Neural cell (in vitro differentiated cells): ENCODE results near the gene DNPEP. TPM values are rescaled to one million over a fixed set of nuclear protein-coding genes. Genes with fewer than 3 reads are reported as not detected.

ENCODE experiments used
- H2AFZ ChIP-seq: fragments of 200-600, 300-800 bp; sonication (generic), shearing (Covaris generic); 2 replicates; pipeline ENCODE4 v1.6.0; 2014; ENCODE audit warnings: low read depth, mild to moderate bottlenecking, antibody characterized with exemption, low read length, moderate library complexity
- H3F3A ChIP-seq: fragments of 200-600 bp; shearing (Covaris generic); 2 replicates; pipeline ENCODE4 v1.6.1; 2016; ENCODE audit warnings: mild to moderate bottlenecking, moderate library complexity, mixed read lengths, antibody characterized with exemption, low read length; ENCODE audit not compliant: insufficient read depth, poor library complexity, severe bottlenecking
- H3K27ac ChIP-seq: fragments of 200-600, 300-800 bp; sonication (generic), shearing (Covaris generic); 2 replicates; pipeline ENCODE4 v1.5.1; 2014; ENCODE audit warnings: mild to moderate bottlenecking, low read length, moderate library complexity
- H3K27me3 ChIP-seq: fragments of 300-800, 200-600 bp; sonication (generic), shearing (Covaris generic); 2 replicates; pipeline ENCODE4 v1.6.0; 2014; ENCODE audit warnings: mild to moderate bottlenecking, low read depth, low read length, moderate library complexity; ENCODE audit not compliant: insufficient read depth
- H3K36me3 ChIP-seq: fragments of 300-800, 200-600 bp; sonication (generic), shearing (Covaris generic); 2 replicates; pipeline ENCODE4 v1.5.1; 2014; ENCODE audit warnings: mild to moderate bottlenecking, antibody characterized with exemption, low read length, moderate library complexity; ENCODE audit not compliant: insufficient read depth
- H3K4me2 ChIP-seq: fragments of 300-800, 200-600 bp; sonication (generic), shearing (Covaris generic); 2 replicates; pipeline ENCODE4 v1.6.0; 2014; ENCODE audit warnings: mild to moderate bottlenecking, low read length
- H3K4me3 ChIP-seq: fragments of 300-800, 200-600 bp; sonication (generic), shearing (Covaris generic); 2 replicates; pipeline ENCODE4 v1.5.1; 2014; ENCODE audit warnings: mild to moderate bottlenecking, low read length, moderate library complexity
- H3K79me2 ChIP-seq: fragments of 200-600 bp; shearing (Covaris generic); replicated peaks from 2 replicates; pipeline ENCODE4 v1.6.0; 2014; ENCODE audit warnings: mild to moderate bottlenecking, low read length, moderate library complexity; ENCODE audit not compliant: insufficient read depth
- H3K9ac ChIP-seq: fragments of 300-800, 200-600 bp; sonication (generic), shearing (Covaris generic); 2 replicates; pipeline ENCODE4 v1.6.1; 2016; ENCODE audit warnings: mild to moderate bottlenecking, low read length, mixed read lengths
- H3K9me2 ChIP-seq: fragments of 200-600 bp; shearing (Covaris generic); 2 replicates; pipeline ENCODE4 v1.6.1; 2016; ENCODE audit warnings: mild to moderate bottlenecking, low read length, mixed read lengths; ENCODE audit not compliant: insufficient read depth
- H3K9me3 ChIP-seq: fragments of 200-600, 300-800 bp; sonication (generic), shearing (Covaris generic); 2 replicates; pipeline ENCODE4 v1.6.1; 2016; ENCODE audit warnings: mild to moderate bottlenecking, mixed run types, low read length, moderate library complexity, mixed read lengths
- H4K20me1 ChIP-seq: fragments of 200-600 bp; shearing (Covaris generic); 2 replicates; pipeline ENCODE4 v1.6.1; 2016; ENCODE audit warnings: mild to moderate bottlenecking, mixed run types; ENCODE audit not compliant: insufficient read depth
- CTCF ChIP-seq: fragments of 450-650 bp; IDR thresholded peaks from 2 replicates; pipeline ENCODE4 v1.5.1; 2014; ENCODE audit warnings: antibody characterized with exemption, mild to moderate bottlenecking, moderate library complexity; ENCODE audit not compliant: poor library complexity, severe bottlenecking
- EP300 ChIP-seq: fragments of 450-650 bp; conservative IDR thresholded peaks from 2 replicates; pipeline ENCODE4 v1.6.1; 2014; ENCODE audit warnings: antibody characterized with exemption, mild to moderate bottlenecking, moderate library complexity; ENCODE audit not compliant: poor library complexity, severe bottlenecking
- EZH2 ChIP-seq: fragments of 200-600, 300-800 bp; shearing (Covaris generic), sonication (generic); IDR thresholded peaks from 2 replicates; pipeline ENCODE4 v1.6.1; 2014; ENCODE audit warnings: antibody characterized with exemption, low read length, borderline replicate concordance, mild to moderate bottlenecking; ENCODE audit not compliant: insufficient read depth, poor library complexity, severe bottlenecking
- MXI1 ChIP-seq: fragments of 450-650 bp; conservative IDR thresholded peaks from 2 replicates; pipeline ENCODE4 v1.6.1; 2014; ENCODE audit warnings: antibody characterized with exemption, mild to moderate bottlenecking; ENCODE audit not compliant: poor library complexity, severe bottlenecking
- POLR2AphosphoS5 ChIP-seq: IDR thresholded peaks from 2 replicates; pipeline ENCODE4 v1.6.1; 2012
- RAD21 ChIP-seq: fragments of 450-650 bp; conservative IDR thresholded peaks from 2 replicates; pipeline ENCODE4 v1.6.1; 2014; ENCODE audit warnings: antibody characterized with exemption, mild to moderate bottlenecking, moderate library complexity
- REST ChIP-seq: IDR thresholded peaks from 2 replicates; pipeline ENCODE4 v1.6.1; 2012; ENCODE audit warnings: borderline replicate concordance
- SMC3 ChIP-seq: fragments of 450-650 bp; conservative IDR thresholded peaks from 2 replicates; pipeline ENCODE4 v1.6.1; 2014; ENCODE audit warnings: antibody characterized with exemption, mild to moderate bottlenecking, moderate library complexity; ENCODE audit not compliant: poor library complexity
- TAF1 ChIP-seq: IDR thresholded peaks from 2 replicates; pipeline ENCODE4 v1.6.1; 2012; ENCODE audit warnings: low read depth
- polyA plus RNA-seq: library from polyadenylated mRNA; depleted of rRNA; stranded (reverse); fragments of >200 nt; gene quantifications from 2 replicates; pipeline ENCODE4 v1.2.3, GENCODE V29; 2014

Gene DNPEP
- polyA plus RNA-seq, 1 donor from 2014 or later = 11.9 TPM

DNA sequence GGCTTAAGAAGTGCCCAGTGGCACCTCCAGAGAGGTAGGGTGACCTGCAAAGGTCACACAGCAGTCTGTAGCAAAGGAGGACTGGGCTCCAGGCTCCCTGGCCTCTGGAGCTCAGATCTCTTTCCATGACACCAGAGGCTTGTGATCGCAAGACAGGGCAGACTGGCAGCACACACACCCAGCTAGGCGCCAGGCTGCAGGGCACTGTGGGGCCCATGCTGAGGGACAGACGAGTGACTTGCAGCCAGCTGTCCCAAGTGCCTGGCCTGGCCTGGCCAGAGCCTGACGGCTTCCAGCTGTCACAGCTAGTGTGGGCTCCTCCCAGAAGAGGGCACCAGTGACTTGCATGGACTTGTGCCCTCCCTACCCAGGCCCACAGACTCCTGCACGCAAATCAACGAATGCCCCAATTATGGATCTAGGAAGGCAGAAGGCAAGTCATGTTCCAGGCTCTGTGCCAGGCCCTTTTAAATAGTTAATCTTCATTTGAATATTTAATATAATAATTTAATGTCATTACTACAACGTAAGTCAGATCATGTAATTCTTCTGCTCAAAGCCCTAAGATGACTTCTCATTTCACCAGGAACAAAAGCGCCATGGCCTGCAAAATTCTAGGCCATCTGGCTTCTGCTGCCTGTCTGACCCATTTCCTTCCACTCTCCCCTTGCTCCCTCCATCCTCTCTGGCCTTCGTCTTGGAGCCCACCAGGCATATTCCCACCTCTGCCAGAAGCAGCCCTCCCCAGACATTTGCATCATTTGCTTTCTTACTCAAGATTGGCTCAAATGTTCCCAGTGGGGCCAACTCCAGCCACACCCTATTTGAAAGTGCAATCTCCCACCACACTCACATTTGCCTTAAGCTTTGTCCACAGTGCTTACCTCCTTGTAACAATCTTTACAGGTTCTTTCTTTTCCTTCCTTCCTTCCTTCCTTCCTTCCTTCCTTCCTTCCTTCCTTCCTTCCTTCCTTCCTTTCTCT lies 43.2 kb upstream of the DNPEP start:
- Histone ChIP-seq H3K79me2 (no peaks in the 10 kb centered on the region), H3K36me3 (no peaks in the 10 kb centered on the region), H3K4me2 (no peak overlapping the region), H3K27ac (no peak overlapping the region), H3K9me2 (no peaks in the 10 kb centered on the region), H2AFZ (no peak overlapping the region), H3K4me3 (no peak overlapping the region), H4K20me1 (no peaks in the 10 kb centered on the region), H3F3A (no peaks in the 10 kb centered on the region), H3K9me3 (no peaks in the 10 kb centered on the region), H3K27me3 (peaks cover 21% of the 10 kb centered on the region), H3K9ac (no peak overlapping the region)
- TF ChIP-seq CTCF (peak; percentile 16), EZH2 (no peak)

DNA sequence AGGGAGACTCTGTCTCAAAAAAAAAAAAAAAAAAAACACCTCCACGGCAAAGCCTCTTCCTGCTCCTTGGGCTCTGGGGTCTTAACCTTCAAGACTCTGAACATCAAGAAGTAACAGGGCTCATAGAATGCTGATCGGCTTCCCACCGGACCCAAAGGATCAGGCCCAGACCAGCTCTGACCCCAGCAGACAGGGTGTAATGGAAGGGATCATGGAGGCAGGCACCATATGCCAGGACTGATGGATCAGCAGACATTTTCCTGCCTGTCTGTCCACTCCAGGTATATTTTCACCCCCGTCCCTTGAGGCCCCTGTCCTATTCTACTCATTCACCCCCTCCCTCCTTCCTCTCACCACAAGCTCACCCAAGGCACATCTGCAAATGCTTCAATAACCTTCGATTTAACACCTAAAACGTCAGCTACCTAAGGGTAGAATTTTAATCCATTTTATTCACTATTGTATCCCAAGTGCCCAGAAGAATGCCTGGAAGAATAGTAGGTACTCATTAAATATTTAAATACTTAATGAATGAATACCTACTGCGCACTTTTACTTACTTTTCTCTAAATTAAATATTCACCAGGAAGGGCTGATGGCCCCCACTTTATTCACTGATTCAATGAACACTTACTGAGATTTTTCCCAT lies 42.4 kb upstream of the DNPEP start:
- no peaks in the 10 kb centered on the region for H3K9me3 ChIP-seq
- no peak overlapping the region for H3K4me3 ChIP-seq
- H3K9me2 ChIP-seq = no peaks in the 10 kb centered on the region
- no peak overlapping the region for H3K9ac ChIP-seq
- H2AFZ ChIP-seq = no peak overlapping the region
- no peaks in the 10 kb centered on the region for H3K79me2 ChIP-seq
- H3K27me3 ChIP-seq = peaks cover 13% of the 10 kb centered on the region
- H3K27ac ChIP-seq = no peak overlapping the region
- H3K4me2 ChIP-seq = no peak overlapping the region
- H4K20me1 ChIP-seq = no peaks in the 10 kb centered on the region
- TF ChIP-seq MXI1 (no peak), POLR2AphosphoS5 (no peak), SMC3 (no peak), CTCF (no peak), TAF1 (no peak), EP300 (no peak), RAD21 (no peak), EZH2 (no peak), REST (no peak)
- no peaks in the 10 kb centered on the region for H3F3A ChIP-seq
- no peaks in the 10 kb centered on the region for H3K36me3 ChIP-seq
